GDM1 (cell line): ENCODE results near the gene OR52I1.
A peak's percentile ranks its signal among the peaks of the same experiment; 100 is the strongest.

Source experiments
- DNase-seq: peaks from one replicate; lab custom pipeline; 2025; lab: John Stamatoyannopoulos, UW

Gene OR52I1

GRCh38 chr11:4611986-4612385, 18.1 kb downstream of the OR52I1 start:
- DNase-seq = no peak

- no peak for DNase-seq
These were observed 22.1 kb downstream of the OR52I1 start for GRCh38 chr11:4615856-4616444.

GRCh38 chr11:4619514-4619913, 25.7 kb downstream of the OR52I1 start:
- no peak for DNase-seq

GRCh38 chr11:4626207-4627099, 32.6 kb downstream of the OR52I1 start:
- DNase-seq = peak; percentile 61

GRCh38 chr11:4636136-4636535, 42.3 kb downstream of the OR52I1 start:
- no peak for DNase-seq

- peak; percentile 35 for DNase-seq
These were observed 43.3 kb downstream of the OR52I1 start, which contains the start of gene OR51D1 for GRCh38 chr11:4636962-4637661. Gene OR51D1 (plus strand): TSS chr11:4637477. CDS start chr11:4639791, 2,314 bp downstream.

- no peak for DNase-seq
These were observed 43.8 kb downstream of the OR52I1 start for GRCh38 chr11:4637662-4638047.

- no peak for DNase-seq
These were observed 46.1 kb downstream of the OR52I1 start for GRCh38 chr11:4639931-4640330.

GRCh38 chr11:4641501-4641900, 47.7 kb downstream of the OR52I1 start:
- DNase-seq = no peak

- DNase-seq = no peak
These were observed 48.2 kb downstream of the OR52I1 start for GRCh38 chr11:4642043-4642442.

GRCh38 chr11:4643076-4643475, 49.2 kb downstream of the OR52I1 start:
- DNase-seq = no peak

GRCh38 chr11:4643682-4644081, 49.8 kb downstream of the OR52I1 start, which contains the start of gene OR51E1:
Gene OR51E1 (plus strand): TSS chr11:4643982. CDS start chr11:4652527, 8,545 bp downstream.
- no peak for DNase-seq

- DNase-seq = no peak
These were observed 50.4 kb downstream of the OR52I1 start for GRCh38 chr11:4644233-4644632.
